ENCODE measurements around the gene CHST12.

- TF ChIP-seq CTCF (IDR thresholded peaks at IDR 0.05; ENCODE audit: insufficient read depth, low read depth, low read length), result no peak
- no peak for TF ChIP-seq EZH2 (IDR thresholded peaks at IDR 0.05; ENCODE audit: insufficient read depth, low read length)
Observed at GRCh38 chr7:2398506-2398905, 4.9 kb upstream of the CHST12 start.

All from astrocyte (in vitro differentiated cells and primary cell).